Lower leg skin (tissue), 4 donors: ENCODE measurements around the gene EYS. TPM values are rescaled to one million over a fixed set of nuclear protein-coding genes. Genes with fewer than 3 reads are reported as not detected.

Experiments used
- DNase-seq, 2 donors: peaks; one replicate each; pipeline ENCODE4 v3.0.0-alpha.2; 2019; ENCODE audit warnings: low spot score in 2 of 2
- H3K4me3 ChIP-seq: fragments of 200-600 bp; sonication (generic); 2 replicates; pipeline ENCODE4 v1.5.1; 2017; ENCODE audit warnings: mild to moderate bottlenecking, low read depth; ENCODE audit not compliant: poor library complexity, severe bottlenecking
- POLR2A ChIP-seq, 2 donors: fragments of 450-650 bp; IDR thresholded peaks; one replicate each; pipeline ENCODE4 v1.6.1; 2016 to 2017; ENCODE audit warnings: antibody characterized with exemption in 2 of 2, mild to moderate bottlenecking in 1 of 2, moderate library complexity in 1 of 2
- WGBS, 2 donors: methylation state at CpG; one replicate each; pipeline ENCODE4 v1.1.5; 2018; 5-methylcytosine and 5-hydroxymethylcytosine counted together
- intact Hi-C: fragments of 100-400 bp; cut with DNase I; formaldehyde crosslinking; loops from one replicate; pipeline ENCODE4 v1.15.0; 2023; ENCODE audit warnings: low total_unique reads
- total RNA-seq, 4 donors: library from RNA; depleted of rRNA; stranded (reverse); fragments of >200 nt; gene quantifications; one replicate each; pipeline ENCODE4 v1.1.0, GENCODE V29; 2016
- TF ChIP-seq, protein P1 (sequence below), 3 donors: fragments of 450-650 bp; IDR thresholded peaks; one replicate each; pipeline ENCODE4 v1.5.1; 2016; ENCODE audit warnings: antibody characterized with exemption in 3 of 3, mild to moderate bottlenecking in 3 of 3, moderate library complexity in 2 of 3

Gene EYS
- total RNA-seq, 4 donors from 2014 or later = 0.04 TPM; not detected in 3

DNA sequence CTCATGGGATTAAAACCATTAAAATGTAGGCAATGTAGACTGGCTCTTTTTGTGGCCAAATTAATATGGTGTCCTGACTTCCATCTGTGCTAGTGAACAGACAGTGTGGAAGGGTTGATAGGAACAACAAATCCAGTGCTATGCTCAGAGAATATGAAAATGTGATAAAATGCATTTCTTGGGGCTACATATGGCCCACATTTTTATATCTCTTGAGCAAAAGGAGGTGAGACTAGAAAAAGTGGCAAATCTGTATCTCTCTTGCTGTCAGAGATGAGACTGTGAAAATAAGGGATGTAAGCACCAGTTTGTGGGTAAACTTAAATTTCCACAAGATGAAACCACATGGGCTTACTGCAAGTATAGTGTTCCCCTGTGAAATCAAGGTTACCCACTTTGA, 1909.3 kb downstream of the EYS start:
- DNase-seq = no peak
- TF ChIP-seq POLR2A (IDR thresholded peaks at IDR 0.05) = no peak
- TF ChIP-seq, protein P1, sequence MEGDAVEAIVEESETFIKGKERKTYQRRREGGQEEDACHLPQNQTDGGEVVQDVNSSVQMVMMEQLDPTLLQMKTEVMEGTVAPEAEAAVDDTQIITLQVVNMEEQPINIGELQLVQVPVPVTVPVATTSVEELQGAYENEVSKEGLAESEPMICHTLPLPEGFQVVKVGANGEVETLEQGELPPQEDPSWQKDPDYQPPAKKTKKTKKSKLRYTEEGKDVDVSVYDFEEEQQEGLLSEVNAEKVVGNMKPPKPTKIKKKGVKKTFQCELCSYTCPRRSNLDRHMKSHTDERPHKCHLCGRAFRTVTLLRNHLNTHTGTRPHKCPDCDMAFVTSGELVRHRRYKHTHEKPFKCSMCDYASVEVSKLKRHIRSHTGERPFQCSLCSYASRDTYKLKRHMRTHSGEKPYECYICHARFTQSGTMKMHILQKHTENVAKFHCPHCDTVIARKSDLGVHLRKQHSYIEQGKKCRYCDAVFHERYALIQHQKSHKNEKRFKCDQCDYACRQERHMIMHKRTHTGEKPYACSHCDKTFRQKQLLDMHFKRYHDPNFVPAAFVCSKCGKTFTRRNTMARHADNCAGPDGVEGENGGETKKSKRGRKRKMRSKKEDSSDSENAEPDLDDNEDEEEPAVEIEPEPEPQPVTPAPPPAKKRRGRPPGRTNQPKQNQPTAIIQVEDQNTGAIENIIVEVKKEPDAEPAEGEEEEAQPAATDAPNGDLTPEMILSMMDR (IDR thresholded peaks at IDR 0.05) = no peak

DNA sequence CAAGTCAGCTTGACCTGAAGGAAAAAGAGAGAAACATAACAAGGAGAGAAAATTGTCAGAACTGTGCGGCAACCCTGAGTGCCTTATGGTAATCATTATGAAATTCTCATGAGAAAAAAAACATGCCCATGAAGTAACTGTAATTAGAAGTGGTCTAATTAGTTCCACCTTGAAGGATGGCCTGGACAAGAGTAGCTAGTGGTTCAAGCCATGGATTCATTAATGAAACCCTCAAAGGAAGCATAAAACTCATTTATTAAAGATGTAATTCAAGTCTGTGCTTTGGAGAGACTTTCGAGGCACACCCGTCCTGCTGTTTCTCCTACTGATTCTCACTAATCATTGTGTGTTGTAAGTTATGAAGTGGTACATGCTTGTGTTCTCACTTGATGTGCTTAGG, 1911.2 kb downstream of the EYS start:
- intact Hi-C loops = no loop called here
- H3K4me3 ChIP-seq = no peak overlapping the region
- no peak for DNase-seq
- TF ChIP-seq, protein P1 (IDR thresholded peaks at IDR 0.05) = no peak
- TF ChIP-seq POLR2A (IDR thresholded peaks at IDR 0.05) = no peak
- WGBS, 2 donors = 70 to 72% methylated on average over 3 of the region's 3 CpGs

More for the DNA sequence above, 1909.3 kb downstream of the EYS start:
- intact Hi-C loops = no loop called here
- no peak overlapping the region for H3K4me3 ChIP-seq

DNA sequence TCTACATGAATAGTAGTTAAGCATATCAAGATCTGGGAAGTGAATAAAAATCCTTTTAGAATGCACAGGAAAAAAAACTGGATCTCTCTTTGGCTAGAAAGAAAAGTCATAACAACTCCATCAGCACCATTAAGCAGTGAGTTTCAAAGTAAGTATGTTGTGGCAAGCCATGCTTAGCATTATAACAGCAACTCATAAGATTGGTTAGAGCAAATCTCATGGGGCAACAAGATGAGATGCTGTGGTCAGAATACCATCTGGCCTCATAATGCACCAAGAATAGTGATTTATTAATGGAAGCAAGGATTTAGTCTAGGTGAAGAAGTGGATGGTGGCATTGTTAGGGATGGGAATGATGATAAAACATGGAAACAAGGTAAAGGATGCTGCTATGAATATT, 1912.0 kb downstream of the EYS start:
- intact Hi-C loops = no loop called here
- no peak overlapping the region for H3K4me3 ChIP-seq
- TF ChIP-seq, protein P1 (IDR thresholded peaks at IDR 0.05) = no peak
- TF ChIP-seq POLR2A (IDR thresholded peaks at IDR 0.05) = no peak
- DNase-seq = no peak

DNA sequence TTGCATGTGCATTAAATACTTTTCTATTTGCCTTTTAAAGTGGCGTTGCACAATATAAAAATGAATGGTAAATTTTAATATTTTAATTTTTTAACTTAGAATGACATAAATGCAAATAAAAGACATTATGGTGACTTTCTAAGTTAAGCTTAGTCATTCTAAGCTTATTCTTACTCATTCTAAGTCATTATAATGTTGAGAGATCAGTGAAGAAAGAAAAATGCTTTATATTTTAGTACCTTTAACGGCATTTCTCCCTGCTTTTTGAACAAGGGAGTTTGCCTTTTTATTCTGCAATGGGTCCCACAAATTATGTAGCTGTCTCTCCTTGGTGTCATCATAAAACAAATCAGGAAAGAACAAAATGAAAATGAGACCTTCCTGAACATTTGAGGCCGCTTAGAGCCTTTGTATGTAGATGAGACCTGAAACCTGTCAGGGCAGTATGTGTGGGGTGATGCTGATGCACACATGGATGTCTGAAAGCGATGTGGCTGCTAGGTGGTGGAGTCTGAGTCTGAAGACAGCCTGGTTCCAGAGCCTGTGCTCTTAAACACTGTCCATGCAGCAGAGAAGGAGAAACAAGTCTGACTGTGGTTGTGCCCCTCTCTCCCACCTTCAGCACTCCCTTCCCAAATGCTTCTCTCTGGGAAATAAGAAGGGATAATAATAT, 1913.4 kb downstream of the EYS start:
- no peak for TF ChIP-seq POLR2A (IDR thresholded peaks at IDR 0.05)
- TF ChIP-seq, protein P1 (IDR thresholded peaks at IDR 0.05) = no peak
- no peak for DNase-seq
- H3K4me3 ChIP-seq = no peak overlapping the region
- WGBS, 2 donors = 78 to 82% methylated on average over 4 of the region's 4 CpGs
- intact Hi-C loops = no loop called here

DNA sequence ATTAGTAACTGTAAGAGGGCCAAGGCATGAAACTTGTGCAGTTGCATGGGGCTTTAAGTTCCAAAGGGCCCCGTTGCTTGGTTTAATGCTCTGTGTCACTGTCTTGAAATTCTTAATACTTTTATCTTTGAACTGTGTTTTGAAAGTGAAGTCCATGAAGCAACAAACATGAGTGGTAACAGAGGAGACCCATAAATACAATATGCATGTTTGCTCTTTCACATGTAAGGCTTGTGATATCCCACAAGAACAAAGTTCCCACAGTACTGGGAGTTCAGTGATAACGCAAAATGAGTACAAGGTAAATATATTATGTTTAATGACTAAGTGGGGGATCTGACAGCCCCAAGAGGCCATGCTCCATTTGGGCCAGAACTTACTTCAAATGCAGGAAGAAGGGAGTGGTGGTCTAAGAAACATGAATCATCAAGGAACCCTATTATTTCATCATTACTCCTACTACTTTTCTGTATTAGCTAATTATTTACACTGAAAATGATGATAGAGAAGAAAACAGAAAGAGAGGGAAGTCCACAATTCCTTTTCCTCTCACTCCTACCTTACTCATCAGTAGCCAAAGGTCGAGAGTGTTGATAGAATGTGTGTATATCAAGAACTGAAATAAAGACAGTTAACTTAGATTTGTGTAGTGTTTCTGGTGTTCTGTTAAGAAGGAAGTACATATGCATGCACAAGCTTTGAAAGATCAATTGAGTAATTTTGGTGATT, 1914.1 kb downstream of the EYS start:
- 80 to 83% methylated on average over 3 of the region's 3 CpGs for WGBS, 2 donors
- intact Hi-C loops = no loop called here
- H3K4me3 ChIP-seq = no peak overlapping the region
- no peak for DNase-seq
- TF ChIP-seq, protein P1 (IDR thresholded peaks at IDR 0.05) = no peak
- TF ChIP-seq POLR2A (IDR thresholded peaks at IDR 0.05) = no peak
